ENCODE data around the gene NUP107.

- TF ChIP-seq CTCF (IDR thresholded peaks at IDR 0.05), result no peak
- no peak for TF ChIP-seq POLR2A (IDR thresholded peaks at IDR 0.05)
Measured at GRCh38 chr12:68784015-68784414, 97.2 kb downstream of the NUP107 start.

Measured in right lobe of liver (tissue), 4 donors.